Activated naive CD8-positive, alpha-beta T cell treated with anti-CD3 and anti-CD28 coated beads, Interleukin-2, amount 50 U/mL, for 24 hours (primary cell): ENCODE measurements around the gene CADPS2.

ENCODE experiments used
- ATAC-seq: fragments of 150-1000 bp; cut with Tn5 transposase; one replicate; pipeline ENCODE4 v1.10.0; 2021
- DNase-seq: peaks from one replicate; pipeline ENCODE4 v3.0.0; 2021
- H3K27ac Mint-ChIP-seq: one replicate; pipeline ENCODE4 v1.8.0; 2021; ENCODE audit warnings: mild to moderate bottlenecking, mixed read lengths
- H3K27me3 Mint-ChIP-seq: one replicate; pipeline ENCODE4 v1.8.0; 2021; ENCODE audit warnings: mixed read lengths
- H3K36me3 Mint-ChIP-seq: one replicate; pipeline ENCODE4 v1.8.0; 2021; ENCODE audit warnings: low read depth, mixed read lengths
- H3K4me1 Mint-ChIP-seq: one replicate; pipeline ENCODE4 v1.8.0; 2021; ENCODE audit warnings: mixed read lengths
- H3K4me3 Mint-ChIP-seq: one replicate; pipeline ENCODE4 v1.8.0; 2021; ENCODE audit warnings: mild to moderate bottlenecking, moderate library complexity, mixed read lengths
- H3K9me3 Mint-ChIP-seq: one replicate; pipeline ENCODE4 v1.8.0; 2021; ENCODE audit warnings: mixed read lengths

The CADPS2 gene

DNA sequence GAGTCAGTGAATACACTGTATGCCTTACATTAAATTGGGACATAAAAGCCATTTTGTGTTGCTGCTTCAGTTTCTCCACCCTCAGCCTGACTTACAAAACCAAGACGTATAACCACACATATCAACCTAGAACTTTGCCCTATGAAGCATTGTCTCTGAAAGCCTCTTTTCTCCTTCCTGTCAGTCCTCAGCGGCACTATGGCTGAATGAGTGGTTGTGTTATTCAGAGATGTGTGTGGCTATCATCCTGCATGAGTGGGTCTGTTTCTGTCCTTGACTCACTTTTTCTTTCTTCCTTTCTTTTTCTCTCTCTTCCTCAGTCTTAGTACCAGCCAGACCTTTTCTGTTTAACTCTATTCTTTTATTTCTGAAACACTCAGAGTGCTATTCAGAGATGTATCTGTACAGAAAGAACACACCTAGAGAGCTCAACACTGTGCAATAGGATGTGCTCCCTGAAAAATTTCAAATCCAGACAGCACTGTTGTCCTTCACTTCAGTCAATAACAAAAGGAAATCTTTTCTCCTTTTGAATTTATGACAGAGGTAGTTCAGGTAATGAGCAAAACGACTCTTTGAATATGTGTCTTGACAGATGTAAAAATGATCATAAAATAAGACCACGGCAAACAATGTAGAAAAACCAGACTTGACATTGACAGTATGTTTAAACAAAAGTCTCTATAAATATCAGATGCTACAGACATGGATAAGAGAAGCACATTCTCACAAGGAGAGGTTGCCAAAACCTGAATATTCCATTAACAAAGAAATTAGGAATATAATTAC lies 418.4 kb downstream of the CADPS2 start:
- no peak for ATAC-seq
- H3K36me3 Mint-ChIP-seq: no peaks in the 10 kb centered on the region

DNA sequence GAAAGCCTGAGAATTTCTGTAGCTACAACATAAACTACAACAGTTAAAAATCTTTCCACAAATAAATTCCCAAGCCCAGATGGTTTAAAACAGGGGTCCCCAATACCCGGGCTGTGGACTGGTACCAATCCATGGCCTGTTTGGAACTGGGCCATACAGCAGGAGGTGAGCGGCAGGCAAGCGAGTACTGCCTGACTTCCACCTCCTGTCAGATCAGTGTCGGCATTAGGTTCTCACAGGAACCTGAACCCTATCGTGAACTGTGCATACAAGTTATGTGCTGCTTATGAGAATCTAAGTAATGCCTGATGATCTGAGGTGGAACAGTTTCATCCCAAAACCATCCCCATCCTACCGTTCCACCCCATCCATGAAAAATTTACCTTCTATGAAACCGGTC lies 421.0 kb downstream of the CADPS2 start:
- Mint-ChIP-seq H3K27me3 (no peaks in the 10 kb centered on the region), H3K36me3 (no peaks in the 10 kb centered on the region), H3K27ac (no peak overlapping the region), H3K4me3 (no peak overlapping the region), H3K9me3 (peaks cover 4% of the 10 kb centered on the region), H3K4me1 (no peaks in the 10 kb centered on the region)
- DNase-seq: no peak
- ATAC-seq: no peak

More for the DNA sequence above, 418.4 kb downstream of the CADPS2 start:
- DNase-seq: no peak
- Mint-ChIP-seq H3K27me3 (no peaks in the 10 kb centered on the region), H3K4me1 (no peaks in the 10 kb centered on the region), H3K4me3 (no peak overlapping the region), H3K27ac (no peak overlapping the region), H3K9me3 (peaks cover 4% of the 10 kb centered on the region)

DNA sequence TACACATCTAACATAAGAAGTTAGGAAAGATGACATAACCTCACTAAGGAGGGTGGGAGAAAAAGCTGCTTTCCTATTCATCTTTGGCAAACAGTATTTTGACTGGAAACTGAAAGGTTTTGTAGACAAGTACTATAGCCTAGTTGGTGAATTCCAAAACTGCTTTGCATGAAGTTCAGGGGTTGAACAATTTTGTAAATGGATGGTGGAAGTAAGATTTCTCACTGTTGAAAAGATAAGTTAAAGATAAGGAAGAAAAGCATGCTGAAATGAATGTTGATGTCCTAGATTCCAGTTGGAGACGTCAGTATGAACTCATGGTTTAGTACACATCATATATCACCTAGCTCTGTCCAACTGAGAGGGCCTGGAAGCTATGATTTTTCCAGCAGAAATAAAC lies 422.6 kb downstream of the CADPS2 start:
- H3K9me3 Mint-ChIP-seq: peaks cover 4% of the 10 kb centered on the region
- ATAC-seq (no peak), DNase-seq (no peak)
- H3K27ac Mint-ChIP-seq: no peak overlapping the region
- H3K36me3 Mint-ChIP-seq: no peaks in the 10 kb centered on the region
- H3K27me3 Mint-ChIP-seq: no peaks in the 10 kb centered on the region
- H3K4me3 Mint-ChIP-seq: no peak overlapping the region
- H3K4me1 Mint-ChIP-seq: no peaks in the 10 kb centered on the region

DNA sequence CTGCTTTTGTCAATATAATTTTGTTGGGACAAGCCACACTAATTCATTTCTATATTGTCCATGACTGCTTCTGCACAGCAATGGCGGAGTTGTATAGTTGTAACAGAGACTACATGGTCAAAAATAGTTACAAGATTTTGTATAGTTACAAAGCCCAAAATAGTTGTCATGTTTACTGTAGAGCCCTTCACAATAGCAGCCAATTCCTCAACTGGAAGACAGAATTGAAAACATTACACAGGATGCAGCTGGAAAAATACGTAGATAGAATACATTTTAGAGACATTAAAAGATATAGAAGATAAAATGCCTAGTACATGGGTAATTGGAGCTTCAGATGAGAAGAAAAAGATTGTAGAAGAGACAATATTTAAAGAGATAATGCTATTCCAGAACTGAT lies 425.3 kb downstream of the CADPS2 start:
- Mint-ChIP-seq H3K9me3 (no peaks in the 10 kb centered on the region), H3K27me3 (no peaks in the 10 kb centered on the region), H3K4me3 (no peak overlapping the region), H3K27ac (no peak overlapping the region), H3K4me1 (no peaks in the 10 kb centered on the region), H3K36me3 (no peaks in the 10 kb centered on the region)
- ATAC-seq (no peak), DNase-seq (no peak)

DNA sequence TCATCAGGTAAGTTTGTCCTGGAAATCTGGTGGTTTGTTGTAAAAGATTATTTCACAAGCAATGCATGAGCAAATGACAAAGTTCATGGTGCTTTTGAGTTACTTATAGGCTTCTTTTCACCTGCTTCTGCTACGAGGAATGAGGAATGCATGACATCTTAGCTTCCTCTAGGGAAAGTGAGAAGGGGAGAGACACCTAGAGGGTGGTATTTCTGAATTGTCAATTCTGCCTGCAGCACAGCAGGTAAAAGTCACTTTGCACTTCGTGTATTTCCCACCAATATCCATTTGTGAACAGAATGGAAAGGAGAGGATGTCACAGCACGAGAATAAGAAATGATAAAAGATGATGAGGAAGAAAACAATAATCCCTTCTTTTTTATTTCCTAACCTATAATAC lies 428.3 kb downstream of the CADPS2 start:
- ATAC-seq (no peak), DNase-seq (no peak)
- H3K36me3 Mint-ChIP-seq: no peaks in the 10 kb centered on the region
- H3K4me1 Mint-ChIP-seq: no peaks in the 10 kb centered on the region
- no peaks in the 10 kb centered on the region for H3K9me3 Mint-ChIP-seq
- no peaks in the 10 kb centered on the region for H3K27me3 Mint-ChIP-seq
- H3K4me3 Mint-ChIP-seq: no peak overlapping the region
- H3K27ac Mint-ChIP-seq: no peak overlapping the region

DNA sequence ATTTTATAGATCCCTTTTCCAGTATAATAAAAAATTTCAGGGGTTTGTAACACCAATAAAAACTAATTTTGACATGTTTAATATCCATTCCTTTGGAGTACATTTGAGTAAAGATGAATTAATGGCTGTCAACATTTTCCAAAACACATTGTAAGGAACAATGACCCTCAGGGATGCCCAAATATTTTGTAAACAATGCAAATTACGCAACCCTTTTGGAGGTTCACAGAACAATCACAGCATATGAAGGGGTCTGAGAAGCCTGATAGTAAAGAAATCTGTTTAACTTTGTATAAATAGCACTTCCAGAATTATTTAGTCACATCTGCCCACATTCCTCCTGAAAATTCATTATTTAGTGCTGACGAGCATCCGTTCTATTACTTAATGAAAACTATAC lies 428.9 kb downstream of the CADPS2 start:
- Mint-ChIP-seq H3K27me3 (no peaks in the 10 kb centered on the region), H3K36me3 (no peaks in the 10 kb centered on the region), H3K4me1 (no peaks in the 10 kb centered on the region), H3K4me3 (no peak overlapping the region), H3K9me3 (no peaks in the 10 kb centered on the region), H3K27ac (no peak overlapping the region)
- DNase-seq (no peak), ATAC-seq (no peak)

DNA sequence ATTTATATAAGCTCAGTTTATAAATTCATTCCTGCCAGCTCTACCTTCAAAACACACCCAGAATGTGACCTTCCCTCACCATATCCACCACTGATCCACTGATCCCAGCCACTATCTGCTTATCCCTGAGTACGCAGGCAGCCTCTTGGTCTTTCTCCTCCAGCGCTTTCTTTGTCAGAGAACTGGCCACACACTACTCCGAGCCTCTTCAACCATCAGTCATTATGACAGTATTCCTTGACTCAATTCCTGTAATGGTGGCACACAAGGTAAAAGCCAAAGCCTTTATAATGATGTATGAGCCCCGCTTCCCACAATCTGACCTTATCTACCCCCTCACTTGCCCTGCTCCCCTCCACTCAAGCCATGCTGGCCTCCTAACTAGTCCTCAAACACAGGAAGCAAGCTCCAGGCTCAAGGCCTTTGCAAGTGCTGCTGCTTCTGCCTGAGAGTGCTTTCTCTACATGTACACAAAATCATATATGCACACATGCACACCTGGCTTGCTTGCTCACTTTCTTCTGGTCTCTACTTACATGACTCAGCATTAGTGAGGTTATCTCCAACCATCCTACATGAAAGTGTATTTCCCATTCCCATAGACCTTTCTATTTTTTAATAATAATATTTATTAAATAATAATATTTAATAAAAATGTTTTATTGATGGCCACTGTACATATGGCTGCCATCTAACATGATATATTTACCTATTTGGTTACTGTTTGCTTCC lies 431.3 kb downstream of the CADPS2 start:
- ATAC-seq (no peak), DNase-seq (no peak)
- Mint-ChIP-seq H3K36me3 (no peaks in the 10 kb centered on the region), H3K27me3 (no peaks in the 10 kb centered on the region), H3K27ac (no peak overlapping the region), H3K4me1 (no peaks in the 10 kb centered on the region), H3K9me3 (no peaks in the 10 kb centered on the region), H3K4me3 (no peak overlapping the region)

DNA sequence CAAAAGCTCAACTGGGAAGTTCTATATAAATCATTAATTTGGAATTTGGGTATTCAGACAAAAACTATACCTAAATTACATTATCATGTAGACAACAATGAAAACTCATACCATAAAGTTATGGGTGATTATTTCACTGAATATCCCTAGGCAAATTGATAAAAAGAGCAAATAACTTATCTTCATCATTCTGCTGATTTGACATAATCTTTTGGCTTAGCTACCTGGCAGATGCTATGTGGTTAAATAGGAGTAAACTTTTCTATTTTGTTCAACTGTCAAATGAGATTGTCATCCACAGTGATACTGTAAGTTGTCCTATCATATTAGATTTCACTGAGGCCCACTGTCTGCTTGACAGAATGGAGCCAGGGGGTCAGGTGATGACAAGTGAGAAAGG lies 432.8 kb downstream of the CADPS2 start:
- Mint-ChIP-seq H3K27me3 (no peaks in the 10 kb centered on the region), H3K9me3 (no peaks in the 10 kb centered on the region), H3K4me3 (no peak overlapping the region), H3K36me3 (no peaks in the 10 kb centered on the region), H3K27ac (no peak overlapping the region), H3K4me1 (no peaks in the 10 kb centered on the region)
- no peak for DNase-seq
- ATAC-seq: no peak

DNA sequence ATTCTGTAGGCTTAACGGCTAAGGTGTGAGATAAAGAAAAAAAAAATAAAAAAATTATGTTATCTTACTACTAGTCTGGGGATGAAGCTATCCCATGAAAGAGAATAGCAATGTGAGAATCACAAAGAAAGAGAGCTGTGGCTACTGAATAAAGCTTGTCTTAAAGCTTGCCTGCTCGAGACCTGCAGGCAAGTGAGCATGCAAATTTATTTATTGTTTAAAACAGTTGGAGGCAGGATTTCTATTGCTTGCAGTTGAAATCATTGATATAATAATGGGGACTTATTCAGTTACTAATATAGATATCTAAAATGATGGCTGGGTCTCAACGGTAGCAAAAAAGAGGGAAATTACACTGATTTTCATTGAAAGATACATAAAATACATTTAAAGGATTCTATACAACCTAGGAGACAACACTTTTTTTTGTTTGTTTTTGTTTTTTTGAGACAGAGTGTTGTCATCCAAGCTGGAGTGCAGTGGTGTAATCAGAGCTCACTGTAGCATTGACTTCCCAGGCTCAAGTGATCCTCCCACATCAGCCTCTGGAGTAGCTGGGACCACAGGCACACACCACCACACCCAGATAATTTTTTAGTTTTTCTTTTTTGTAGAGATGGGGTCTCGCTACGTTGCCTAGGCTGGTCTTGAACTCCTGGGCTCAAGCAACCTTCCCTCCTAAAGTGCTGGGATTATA lies 437.2 kb downstream of the CADPS2 start:
- ATAC-seq (no peak), DNase-seq (no peak)
- Mint-ChIP-seq H3K4me1 (no peaks in the 10 kb centered on the region), H3K9me3 (peaks cover 9% of the 10 kb centered on the region), H3K27ac (no peak overlapping the region), H3K36me3 (no peaks in the 10 kb centered on the region), H3K4me3 (no peak overlapping the region), H3K27me3 (no peaks in the 10 kb centered on the region)

DNA sequence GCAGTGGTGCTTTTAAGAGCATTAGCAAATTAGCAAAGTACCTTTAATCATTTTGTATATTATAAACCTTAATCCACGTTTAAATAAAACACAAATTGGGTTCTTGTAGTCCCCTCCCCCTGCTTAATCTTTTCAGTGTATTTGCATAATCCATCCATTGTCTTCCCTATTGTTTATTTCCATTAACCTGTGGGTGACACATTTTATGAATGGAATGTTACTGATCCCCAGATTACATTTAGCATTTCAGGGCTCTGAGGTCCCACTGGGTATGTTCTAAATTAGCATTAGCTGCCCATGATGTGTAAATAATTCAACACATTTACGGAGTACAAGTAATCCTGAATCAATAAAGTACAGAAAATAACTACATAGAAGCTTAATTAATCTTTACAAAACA lies 443.3 kb downstream of the CADPS2 start:
- H3K36me3 Mint-ChIP-seq: no peaks in the 10 kb centered on the region
- H3K9me3 Mint-ChIP-seq: peaks cover 9% of the 10 kb centered on the region

DNA sequence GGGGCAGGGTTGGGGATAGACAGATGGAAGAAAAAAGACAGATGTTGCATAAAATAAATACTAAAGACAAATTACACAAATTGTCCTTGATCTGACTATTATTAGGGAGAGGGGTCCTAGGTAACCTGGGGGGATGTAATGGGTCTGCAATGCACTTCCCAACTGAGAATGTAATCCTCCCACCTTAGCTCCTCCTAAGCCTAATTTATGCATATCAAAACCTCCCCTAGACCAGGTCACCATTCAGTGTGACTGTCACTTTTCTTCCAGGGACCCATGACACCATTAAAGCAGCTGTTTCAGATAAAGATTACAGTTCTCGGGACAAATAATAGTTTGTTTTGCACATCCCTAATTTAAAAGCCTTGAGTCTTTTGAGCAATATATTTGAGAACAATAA lies 447.8 kb downstream of the CADPS2 start:
- Mint-ChIP-seq H3K27me3 (no peaks in the 10 kb centered on the region), H3K4me3 (no peak overlapping the region), H3K36me3 (no peaks in the 10 kb centered on the region), H3K27ac (no peak overlapping the region), H3K4me1 (no peaks in the 10 kb centered on the region), H3K9me3 (no peaks in the 10 kb centered on the region)
- ATAC-seq (no peak), DNase-seq (no peak)

More for the DNA sequence above, 443.3 kb downstream of the CADPS2 start:
- no peak overlapping the region for H3K4me3 Mint-ChIP-seq
- ATAC-seq (no peak), DNase-seq (no peak)
- no peaks in the 10 kb centered on the region for H3K27me3 Mint-ChIP-seq
- no peak overlapping the region for H3K27ac Mint-ChIP-seq
- H3K4me1 Mint-ChIP-seq: no peaks in the 10 kb centered on the region

DNA sequence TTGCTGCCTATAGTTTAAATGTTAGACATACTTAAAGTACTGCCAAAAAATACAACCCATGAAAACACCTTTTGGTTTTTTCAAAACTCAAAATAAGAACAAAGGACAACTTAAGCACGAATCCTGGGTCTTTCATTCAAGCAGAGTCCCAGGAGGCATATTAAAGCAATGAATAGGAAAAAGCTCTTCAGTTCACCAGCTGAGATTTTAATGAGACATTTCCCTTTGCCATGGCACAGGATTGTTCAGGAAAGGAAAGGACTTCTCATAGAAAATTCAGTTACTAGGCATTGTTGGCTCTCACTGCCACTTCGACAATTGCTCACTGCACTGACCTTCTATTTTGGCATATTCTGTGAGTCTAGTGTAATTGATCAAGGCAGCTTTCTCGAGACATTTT lies 448.3 kb downstream of the CADPS2 start:
- Mint-ChIP-seq H3K36me3 (no peaks in the 10 kb centered on the region), H3K27ac (no peak overlapping the region), H3K4me1 (no peaks in the 10 kb centered on the region), H3K4me3 (no peak overlapping the region), H3K9me3 (no peaks in the 10 kb centered on the region), H3K27me3 (no peaks in the 10 kb centered on the region)
- DNase-seq (no peak), ATAC-seq (no peak)

DNA sequence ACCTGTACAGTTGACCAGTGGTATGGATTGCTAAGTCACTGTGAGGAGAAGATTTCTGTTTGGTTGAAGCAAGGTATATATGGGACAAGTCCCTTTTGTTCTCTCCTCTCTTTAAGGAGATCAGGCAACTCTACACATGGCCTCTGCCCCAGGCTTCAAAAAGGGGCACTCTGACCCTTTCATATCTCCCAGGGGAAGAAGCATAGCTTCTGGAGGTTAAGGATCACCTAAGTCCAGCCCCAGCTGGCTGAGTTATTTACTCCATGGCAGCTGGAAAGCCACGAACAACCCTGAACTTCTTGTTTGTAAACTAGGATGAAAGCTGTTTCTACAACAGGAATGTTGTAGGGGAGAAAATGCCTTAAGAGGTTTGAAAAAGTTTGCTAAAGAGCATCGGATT lies 452.5 kb downstream of the CADPS2 start:
- no peaks in the 10 kb centered on the region for H3K9me3 Mint-ChIP-seq
- H3K36me3 Mint-ChIP-seq: no peaks in the 10 kb centered on the region
- no peaks in the 10 kb centered on the region for H3K4me1 Mint-ChIP-seq
- DNase-seq (no peak), ATAC-seq (no peak)
- no peak overlapping the region for H3K4me3 Mint-ChIP-seq
- H3K27me3 Mint-ChIP-seq: no peaks in the 10 kb centered on the region
- H3K27ac Mint-ChIP-seq: no peak overlapping the region

DNA sequence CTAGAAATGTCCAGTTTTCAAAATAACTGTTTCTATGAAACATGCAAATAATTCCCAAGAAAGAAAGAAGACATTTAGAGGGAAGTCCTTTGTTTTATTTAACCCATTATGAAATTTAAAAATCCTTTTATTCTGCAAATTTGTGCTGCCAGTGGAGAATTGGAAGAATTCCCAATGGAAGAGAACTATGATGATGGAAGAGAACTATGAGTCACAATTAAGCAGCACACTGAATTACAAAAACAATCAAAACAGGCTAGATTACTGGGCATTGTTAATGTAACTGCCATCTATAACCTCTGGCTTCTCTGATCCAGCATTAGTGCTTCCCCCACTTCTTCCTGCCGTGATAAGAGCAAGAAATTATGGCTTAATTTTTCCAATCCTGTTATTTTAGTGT lies 455.6 kb downstream of the CADPS2 start:
- H3K9me3 Mint-ChIP-seq: no peaks in the 10 kb centered on the region
- H3K36me3 Mint-ChIP-seq: no peaks in the 10 kb centered on the region
- ATAC-seq (no peak), DNase-seq (no peak)
- no peak overlapping the region for H3K27ac Mint-ChIP-seq
- no peak overlapping the region for H3K4me3 Mint-ChIP-seq
- no peaks in the 10 kb centered on the region for H3K27me3 Mint-ChIP-seq
- no peaks in the 10 kb centered on the region for H3K4me1 Mint-ChIP-seq

DNA sequence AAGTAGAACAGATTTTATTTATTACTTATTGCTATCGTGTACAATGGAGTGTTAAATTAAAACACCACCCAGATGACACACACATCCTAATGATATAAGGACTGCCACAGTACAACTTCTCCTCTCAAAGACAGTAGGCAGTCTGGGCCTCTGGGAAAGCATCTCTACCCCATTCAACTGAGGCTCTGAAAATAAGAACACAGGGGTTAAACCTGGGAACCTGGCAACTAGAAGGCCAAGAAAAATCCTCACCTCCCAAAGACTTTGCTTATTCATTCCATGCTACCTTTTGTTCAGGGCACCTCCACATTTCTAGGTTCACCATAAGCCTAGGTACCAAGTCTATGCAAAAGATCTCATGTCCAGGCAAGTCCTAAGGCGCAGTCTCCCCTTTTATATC lies 456.3 kb downstream of the CADPS2 start:
- Mint-ChIP-seq H3K9me3 (no peaks in the 10 kb centered on the region), H3K27ac (no peak overlapping the region), H3K27me3 (no peaks in the 10 kb centered on the region), H3K36me3 (no peaks in the 10 kb centered on the region), H3K4me3 (no peak overlapping the region), H3K4me1 (no peaks in the 10 kb centered on the region)
- DNase-seq: no peak
- ATAC-seq: no peak
